GM23338 (cell line): ENCODE measurements around the gene ZNF155.

Experiments used
- CREB1 ChIP-seq: fragments of 250-450 bp; sonication (Bioruptor Pico); IDR thresholded peaks from 2 replicates; pipeline ENCODE4 v1.5.0; 2020; ENCODE audit warnings: low read depth, mild to moderate bottlenecking, moderate library complexity
- EZH2 ChIP-seq: fragments of 200-600 bp; sonication (generic); IDR thresholded peaks from one replicate; pipeline ENCODE4 v1.8.0; 2017; ENCODE audit warnings: antibody characterized with exemption, mild to moderate bottlenecking, low read depth; ENCODE audit not compliant: unreplicated experiment
- EZH2phosphoT487 ChIP-seq: fragments of 200-600 bp; sonication (generic); IDR thresholded peaks from one replicate; pipeline ENCODE4 v1.8.1; 2018; ENCODE audit warnings: antibody characterized with exemption; ENCODE audit not compliant: unreplicated experiment
- TF ChIP-seq, protein P1 (sequence below), 2 experiments: fragments of 200-600 bp in 1 of 2; sonication (generic) in 1 of 2; conservative IDR thresholded peaks; 2 replicates each; pipeline versions ENCODE4 v1.5.1 to v1.6.1; 2016 to 2017; ENCODE audit warnings: antibody characterized with exemption in 2 of 2, low read depth in 2 of 2, mild to moderate bottlenecking in 2 of 2, moderate library complexity in 1 of 2
- TF ChIP-seq, protein P2 (sequence below): IDR thresholded peaks from one replicate; pipeline ENCODE4 v1.6.1; 2018; ENCODE audit warnings: antibody characterized with exemption; ENCODE audit not compliant: unreplicated experiment

DNA sequence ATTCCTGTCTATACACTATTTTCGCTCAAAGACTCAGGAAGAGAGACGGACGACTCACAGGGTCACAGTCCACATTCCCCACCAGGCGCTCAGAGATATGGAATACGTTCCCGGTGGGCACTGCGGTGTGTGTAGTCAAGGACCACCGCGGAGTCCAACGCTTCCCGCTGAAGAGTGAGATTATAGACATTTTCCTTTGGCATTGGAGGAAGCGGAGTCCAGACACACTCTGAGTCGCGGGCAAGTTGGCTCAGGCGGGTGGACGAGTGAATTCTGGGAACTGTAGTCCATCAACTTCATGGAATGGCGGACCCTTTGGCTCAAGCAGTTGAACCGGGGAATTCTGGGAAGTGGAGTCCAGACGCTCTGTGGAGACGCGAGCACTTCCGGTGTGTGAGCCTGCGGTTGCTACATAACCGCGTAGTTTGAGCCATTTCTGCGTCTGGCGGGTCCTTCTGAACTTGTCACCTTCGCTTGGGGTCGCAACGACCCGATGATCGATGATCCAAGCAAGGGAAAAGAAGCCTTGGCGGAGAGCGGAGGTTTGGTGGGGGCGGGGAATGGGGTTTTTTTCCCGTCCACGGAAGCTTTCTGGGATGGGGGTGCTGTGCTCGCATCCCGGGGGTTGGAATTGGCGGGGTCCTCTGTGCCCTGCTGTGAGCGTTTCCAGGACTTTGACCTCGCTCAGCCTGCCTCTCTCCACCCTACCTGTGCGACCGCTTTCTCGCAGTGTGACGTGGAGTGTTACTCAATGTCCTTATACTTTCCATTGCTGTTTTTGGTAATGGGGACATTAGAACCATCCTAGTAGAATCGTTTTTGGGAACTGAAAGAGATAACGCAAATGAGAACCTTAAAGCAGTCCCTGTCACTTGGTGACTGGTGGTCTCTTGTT lies 18.8 kb downstream of the ZNF155 start, which contains the start of gene ZNF230:
- TF ChIP-seq, protein P1, sequence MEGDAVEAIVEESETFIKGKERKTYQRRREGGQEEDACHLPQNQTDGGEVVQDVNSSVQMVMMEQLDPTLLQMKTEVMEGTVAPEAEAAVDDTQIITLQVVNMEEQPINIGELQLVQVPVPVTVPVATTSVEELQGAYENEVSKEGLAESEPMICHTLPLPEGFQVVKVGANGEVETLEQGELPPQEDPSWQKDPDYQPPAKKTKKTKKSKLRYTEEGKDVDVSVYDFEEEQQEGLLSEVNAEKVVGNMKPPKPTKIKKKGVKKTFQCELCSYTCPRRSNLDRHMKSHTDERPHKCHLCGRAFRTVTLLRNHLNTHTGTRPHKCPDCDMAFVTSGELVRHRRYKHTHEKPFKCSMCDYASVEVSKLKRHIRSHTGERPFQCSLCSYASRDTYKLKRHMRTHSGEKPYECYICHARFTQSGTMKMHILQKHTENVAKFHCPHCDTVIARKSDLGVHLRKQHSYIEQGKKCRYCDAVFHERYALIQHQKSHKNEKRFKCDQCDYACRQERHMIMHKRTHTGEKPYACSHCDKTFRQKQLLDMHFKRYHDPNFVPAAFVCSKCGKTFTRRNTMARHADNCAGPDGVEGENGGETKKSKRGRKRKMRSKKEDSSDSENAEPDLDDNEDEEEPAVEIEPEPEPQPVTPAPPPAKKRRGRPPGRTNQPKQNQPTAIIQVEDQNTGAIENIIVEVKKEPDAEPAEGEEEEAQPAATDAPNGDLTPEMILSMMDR (conservative IDR thresholded peaks at IDR 0.05; ENCODE audit: low read depth in 2 of 2), result no peak
- TF ChIP-seq, protein P2, sequence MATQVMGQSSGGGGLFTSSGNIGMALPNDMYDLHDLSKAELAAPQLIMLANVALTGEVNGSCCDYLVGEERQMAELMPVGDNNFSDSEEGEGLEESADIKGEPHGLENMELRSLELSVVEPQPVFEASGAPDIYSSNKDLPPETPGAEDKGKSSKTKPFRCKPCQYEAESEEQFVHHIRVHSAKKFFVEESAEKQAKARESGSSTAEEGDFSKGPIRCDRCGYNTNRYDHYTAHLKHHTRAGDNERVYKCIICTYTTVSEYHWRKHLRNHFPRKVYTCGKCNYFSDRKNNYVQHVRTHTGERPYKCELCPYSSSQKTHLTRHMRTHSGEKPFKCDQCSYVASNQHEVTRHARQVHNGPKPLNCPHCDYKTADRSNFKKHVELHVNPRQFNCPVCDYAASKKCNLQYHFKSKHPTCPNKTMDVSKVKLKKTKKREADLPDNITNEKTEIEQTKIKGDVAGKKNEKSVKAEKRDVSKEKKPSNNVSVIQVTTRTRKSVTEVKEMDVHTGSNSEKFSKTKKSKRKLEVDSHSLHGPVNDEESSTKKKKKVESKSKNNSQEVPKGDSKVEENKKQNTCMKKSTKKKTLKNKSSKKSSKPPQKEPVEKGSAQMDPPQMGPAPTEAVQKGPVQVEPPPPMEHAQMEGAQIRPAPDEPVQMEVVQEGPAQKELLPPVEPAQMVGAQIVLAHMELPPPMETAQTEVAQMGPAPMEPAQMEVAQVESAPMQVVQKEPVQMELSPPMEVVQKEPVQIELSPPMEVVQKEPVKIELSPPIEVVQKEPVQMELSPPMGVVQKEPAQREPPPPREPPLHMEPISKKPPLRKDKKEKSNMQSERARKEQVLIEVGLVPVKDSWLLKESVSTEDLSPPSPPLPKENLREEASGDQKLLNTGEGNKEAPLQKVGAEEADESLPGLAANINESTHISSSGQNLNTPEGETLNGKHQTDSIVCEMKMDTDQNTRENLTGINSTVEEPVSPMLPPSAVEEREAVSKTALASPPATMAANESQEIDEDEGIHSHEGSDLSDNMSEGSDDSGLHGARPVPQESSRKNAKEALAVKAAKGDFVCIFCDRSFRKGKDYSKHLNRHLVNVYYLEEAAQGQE, result no peak
- no peak for TF ChIP-seq EZH2phosphoT487
- TF ChIP-seq CREB1 (CRISPR knock-in tag), result peak; percentile 58
- no peak for TF ChIP-seq EZH2
